GM19099 (cell line): Measurements from ENCODE around the gene OAT.

Experiments used
- POLR2A ChIP-seq: IDR thresholded peaks from 3 replicates; pipeline ENCODE4 v1.6.1; 2011; ENCODE audit warnings: low read depth; ENCODE audit not compliant: insufficient read length; ENCODE audit errors: extremely low read depth

OAT gene

GRCh38 chr10:124364674-124365073 is 54.0 kb downstream of the OAT start:
- no peak for TF ChIP-seq POLR2A

GRCh38 chr10:124362568-124362967 is 56.2 kb downstream of the OAT start:
- no peak for TF ChIP-seq POLR2A

GRCh38 chr10:124359336-124359832 is 59.3 kb downstream of the OAT start:
- TF ChIP-seq POLR2A: no peak

GRCh38 chr10:124357561-124357885 is 61.2 kb downstream of the OAT start:
- no peak for TF ChIP-seq POLR2A

- TF ChIP-seq POLR2A: no peak
These were observed 61.8 kb downstream of the OAT start for GRCh38 chr10:124356701-124357560.

GRCh38 chr10:124354411-124355382 is 64.0 kb downstream of the OAT start:
- no peak for TF ChIP-seq POLR2A

GRCh38 chr10:124353896-124354295 is 64.8 kb downstream of the OAT start:
- no peak for TF ChIP-seq POLR2A

- no peak for TF ChIP-seq POLR2A
These were observed 65.5 kb downstream of the OAT start for GRCh38 chr10:124353091-124353815.

- TF ChIP-seq POLR2A: no peak
These were observed 67.1 kb downstream of the OAT start for GRCh38 chr10:124351481-124352220.

- TF ChIP-seq POLR2A: no peak
These were observed 67.9 kb downstream of the OAT start for GRCh38 chr10:124350806-124351205.

GRCh38 chr10:124349996-124350280 is 68.8 kb downstream of the OAT start:
- no peak for TF ChIP-seq POLR2A

- no peak for TF ChIP-seq POLR2A
These were observed 69.3 kb downstream of the OAT start for GRCh38 chr10:124349231-124349995.

GRCh38 chr10:124348801-124349200 is 69.9 kb downstream of the OAT start:
- TF ChIP-seq POLR2A: no peak

- no peak for TF ChIP-seq POLR2A
These were observed 70.8 kb downstream of the OAT start for GRCh38 chr10:124347956-124348355.
